MCF 10A (cell line): ENCODE results near the gene GFM2. TPM values are rescaled to one million over a fixed set of nuclear protein-coding genes. Genes with fewer than 3 reads are reported as not detected.

Experiments used
- BruUV-seq: library from RNA; stranded (reverse); fragments of 400-500 nt; replicated peaks from 2 replicates; lab custom pipeline; 2021; lab: Mats Ljungman, UMichigan
- CTCF ChIA-PET: fragments of 300-600 bp; sonication (Branson Sonifier 250); formaldehyde crosslinking; extraction: SDS; loops from one replicate; lab custom pipeline; 2021; ENCODE audit warnings: antibody characterized with exemption, inconsistent platforms; lab: Yijun Ruan, JAX
- POLR2A ChIA-PET: fragments of 300-600, 350-650 bp; sonication (Branson Sonifier 250); formaldehyde crosslinking; extraction: SDS; loops from one replicate; lab custom pipeline; 2020; ENCODE audit warnings: antibody characterized with exemption, inconsistent platforms; lab: Yijun Ruan, JAX
- DNase-seq: peaks from one replicate; pipeline ENCODE4 v3.0.0-alpha.2; 2018; ENCODE audit not compliant: unreplicated experiment
- H3K27ac Mint-ChIP-seq: one replicate; pipeline ENCODE4 v1.8.0; 2022; ENCODE audit warnings: mild to moderate bottlenecking, low read depth, mixed read lengths; ENCODE audit not compliant: unreplicated experiment
- H3K27me3 Mint-ChIP-seq: one replicate; pipeline ENCODE4 v1.8.0; 2022; ENCODE audit warnings: mixed read lengths; ENCODE audit not compliant: insufficient read depth, unreplicated experiment
- H3K36me3 Mint-ChIP-seq: one replicate; pipeline ENCODE4 v1.8.0; 2022; ENCODE audit warnings: mild to moderate bottlenecking, moderate library complexity, mixed read lengths; ENCODE audit not compliant: insufficient read depth, unreplicated experiment
- H3K4me1 Mint-ChIP-seq: one replicate; pipeline ENCODE4 v1.8.0; 2022; ENCODE audit warnings: mixed read lengths; ENCODE audit not compliant: insufficient read depth, unreplicated experiment
- H3K4me3 Mint-ChIP-seq: one replicate; pipeline ENCODE4 v1.8.0; 2022; ENCODE audit warnings: mild to moderate bottlenecking, moderate library complexity, mixed read lengths; ENCODE audit not compliant: unreplicated experiment
- H3K9me3 Mint-ChIP-seq: one replicate; pipeline ENCODE4 v1.8.0; 2022; ENCODE audit warnings: mixed read lengths; ENCODE audit not compliant: unreplicated experiment
- intact Hi-C: fragments of 100-400 bp; cut with micrococcal nuclease; formaldehyde crosslinking; loops from 2 replicates; pipeline ENCODE4 v1.14.1; 2022
- total RNA-seq: library from RNA; stranded (reverse); gene quantifications from 2 replicates; pipeline ENCODE4 v1.2.3, GENCODE V29; 2022
- TF ChIP-seq, protein P1 (sequence below): fragments of 200-600 bp; IDR thresholded peaks from one replicate; pipeline ENCODE4 v1.8.0; 2022; ENCODE audit warnings: antibody characterized with exemption, mild to moderate bottlenecking; ENCODE audit not compliant: unreplicated experiment

The GFM2 gene
- total RNA-seq, 1 experiment from 2014 or later: 26.4 TPM

DNA sequence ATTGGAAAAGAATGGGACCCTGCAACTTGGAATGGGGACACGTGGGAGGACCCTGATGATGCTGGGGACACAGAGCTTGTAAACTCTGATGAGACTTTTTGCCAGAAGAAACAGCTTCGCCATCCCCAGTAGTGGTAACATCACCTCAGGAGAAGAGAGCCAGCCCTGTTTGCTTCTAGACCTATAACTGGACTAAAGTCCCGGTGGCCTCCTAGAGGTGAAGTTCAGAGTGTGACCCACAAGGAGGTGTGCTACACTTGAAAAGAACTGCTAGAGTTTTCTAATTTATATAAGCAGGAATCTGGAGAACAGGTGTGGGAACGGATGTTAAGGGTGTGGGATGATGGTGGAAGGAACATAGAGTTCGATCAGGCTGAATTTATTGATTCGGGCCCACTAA is 19.9 kb upstream of the GFM2 start:
- intact Hi-C loops: no loop called here
- peaks cover 3% of the 10 kb centered on the region for H3K36me3 Mint-ChIP-seq
- no peaks in the 10 kb centered on the region for H3K27me3 Mint-ChIP-seq
- no peak overlapping the region for H3K4me3 Mint-ChIP-seq
- BruUV-seq: no TSS peak
- CTCF ChIA-PET: interaction anchor here (0.7 kb wide), 1 partner anchor 128 kb away, joined by 3 read pairs; no protein-coding TSS in a partner anchor
- H3K27ac Mint-ChIP-seq: no peak overlapping the region
- TF ChIP-seq, protein P1, sequence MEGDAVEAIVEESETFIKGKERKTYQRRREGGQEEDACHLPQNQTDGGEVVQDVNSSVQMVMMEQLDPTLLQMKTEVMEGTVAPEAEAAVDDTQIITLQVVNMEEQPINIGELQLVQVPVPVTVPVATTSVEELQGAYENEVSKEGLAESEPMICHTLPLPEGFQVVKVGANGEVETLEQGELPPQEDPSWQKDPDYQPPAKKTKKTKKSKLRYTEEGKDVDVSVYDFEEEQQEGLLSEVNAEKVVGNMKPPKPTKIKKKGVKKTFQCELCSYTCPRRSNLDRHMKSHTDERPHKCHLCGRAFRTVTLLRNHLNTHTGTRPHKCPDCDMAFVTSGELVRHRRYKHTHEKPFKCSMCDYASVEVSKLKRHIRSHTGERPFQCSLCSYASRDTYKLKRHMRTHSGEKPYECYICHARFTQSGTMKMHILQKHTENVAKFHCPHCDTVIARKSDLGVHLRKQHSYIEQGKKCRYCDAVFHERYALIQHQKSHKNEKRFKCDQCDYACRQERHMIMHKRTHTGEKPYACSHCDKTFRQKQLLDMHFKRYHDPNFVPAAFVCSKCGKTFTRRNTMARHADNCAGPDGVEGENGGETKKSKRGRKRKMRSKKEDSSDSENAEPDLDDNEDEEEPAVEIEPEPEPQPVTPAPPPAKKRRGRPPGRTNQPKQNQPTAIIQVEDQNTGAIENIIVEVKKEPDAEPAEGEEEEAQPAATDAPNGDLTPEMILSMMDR: no peak
- H3K4me1 Mint-ChIP-seq: no peaks in the 10 kb centered on the region
- POLR2A ChIA-PET: no interaction called here
- no peaks in the 10 kb centered on the region for H3K9me3 Mint-ChIP-seq
- DNase-seq: no peak

- H3K9me3 Mint-ChIP-seq: no peaks in the 10 kb centered on the region
- POLR2A ChIA-PET: interaction anchor here (0.7 to 4.4 kb wide), 2 partner anchors 12 to 131 kb away, joined by 3 to 14 read pairs; partner anchors contain the start of genes GFM2 and NSA2
- TF ChIP-seq, protein P1: no peak
- no peak overlapping the region for H3K4me3 Mint-ChIP-seq
- CTCF ChIA-PET: no interaction called here
- H3K36me3 Mint-ChIP-seq: peaks cover 51% of the 10 kb centered on the region
- H3K4me1 Mint-ChIP-seq: no peaks in the 10 kb centered on the region
- no TSS peak for BruUV-seq
- no peak overlapping the region for H3K27ac Mint-ChIP-seq
- no peak for DNase-seq
- no peaks in the 10 kb centered on the region for H3K27me3 Mint-ChIP-seq
- intact Hi-C loops: no loop called here
These were observed 11.7 kb upstream of the GFM2 start for GRCh38 chr5:74778609-74779008.

- Mint-ChIP-seq H3K9me3 (no peaks in the 10 kb centered on the region), H3K27ac (no peak overlapping the region), H3K4me1 (peaks cover 5% of the 10 kb centered on the region), H3K4me3 (no peak overlapping the region), H3K36me3 (peaks cover 82% of the 10 kb centered on the region), H3K27me3 (no peaks in the 10 kb centered on the region)
- no TSS peak for BruUV-seq
- intact Hi-C loops: no loop called here
- DNase-seq: peak; percentile 35
- ChIA-PET CTCF (interaction anchor here (0.7 to 1.6 kb wide), 3 partner anchors 16 to 143 kb away, joined by 3 to 5 read pairs (median 4); no protein-coding TSS in a partner anchor), POLR2A (no interaction called here)
- TF ChIP-seq, protein P1: no peak
These were observed 5.4 kb upstream of the GFM2 start for GRCh38 chr5:74772359-74772758.

GRCh38 chr5:74767579-74767913 is 629 bp upstream of the GFM2 start:
- Mint-ChIP-seq H3K36me3 (peaks cover 47% of the 10 kb centered on the region), H3K4me3 (peak overlapping the region; percentile 98), H3K27me3 (no peaks in the 10 kb centered on the region), H3K4me1 (peaks cover 15% of the 10 kb centered on the region), H3K27ac (peak overlapping the region; percentile 92), H3K9me3 (no peaks in the 10 kb centered on the region)
- BruUV-seq: TSS peak; percentile 69
- TF ChIP-seq, protein P1: no peak
- intact Hi-C loops: loop anchor here (1.0 to 10.0 kb wide), 3 partner anchors 95 to 567 kb away; partner anchors contain the start of gene HMGCR
- peak; percentile 53 for DNase-seq
- CTCF ChIA-PET: interaction anchor here (0.6 to 2.0 kb wide), 8 partner anchors 10 to 303 kb away, joined by 3 to 9 read pairs (median 4); no protein-coding TSS in a partner anchor
- POLR2A ChIA-PET: interaction anchor here (0.6 to 2.9 kb wide), 29 partner anchors 8 to 860 kb away, joined by 3 to 20 read pairs (median 5); partner anchors contain the start of genes ENC1, FAM169A and HMGCR
